CD4-positive, alpha-beta T cell treated with Interleukin-4 for 4 hours (primary cell): ENCODE measurements around the gene SERF2.
A peak's percentile ranks its signal among the peaks of the same experiment; 100 is the strongest.
"Not testable (repeated sequence)": the region's sequence is repeated elsewhere in the genome, so short reads cannot be mapped to it uniquely, and the experiment has no call there.

Experiments used
- DNase-seq: peaks from one replicate; pipeline ENCODE4 v3.0.0-alpha.2; 2020

Gene SERF2

DNA sequence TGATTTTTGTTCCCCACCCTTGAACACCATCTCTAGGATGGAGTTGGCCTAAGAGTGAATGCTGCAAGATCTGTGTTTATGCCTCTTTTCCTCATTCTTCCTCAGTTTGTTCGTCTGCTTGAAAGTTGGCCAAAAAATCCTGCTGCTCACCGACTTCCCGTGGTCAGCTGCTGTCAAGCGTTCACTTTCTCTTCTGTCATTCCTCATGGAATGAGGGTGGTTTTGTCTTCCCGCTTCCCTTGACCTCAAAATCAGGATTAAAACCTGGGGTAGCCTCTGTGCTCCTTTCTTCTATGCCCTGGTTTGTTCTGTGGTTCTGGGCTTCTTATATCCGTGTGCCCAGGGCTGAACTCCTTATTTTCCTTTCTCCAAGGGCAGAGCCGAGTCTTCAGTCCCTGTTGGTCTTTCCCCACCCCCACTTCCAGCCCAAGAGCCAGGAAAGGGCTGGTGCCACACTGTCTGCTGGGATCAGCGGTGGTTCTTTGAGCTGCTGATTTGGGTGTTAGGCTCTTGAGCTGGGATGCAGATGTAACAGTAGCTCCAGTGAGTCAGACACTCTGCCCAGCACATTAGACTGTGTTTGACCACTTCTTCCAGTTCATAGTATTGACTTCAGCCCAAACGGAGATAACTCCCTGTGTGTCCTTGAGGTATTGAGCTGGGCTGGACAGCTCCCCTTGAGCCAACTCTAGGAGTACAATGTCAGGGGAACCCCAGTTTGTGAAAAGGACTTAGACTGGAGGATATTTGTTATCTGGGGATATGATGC, 2.3 kb downstream of the SERF2 start:
- no peak for DNase-seq

DNA sequence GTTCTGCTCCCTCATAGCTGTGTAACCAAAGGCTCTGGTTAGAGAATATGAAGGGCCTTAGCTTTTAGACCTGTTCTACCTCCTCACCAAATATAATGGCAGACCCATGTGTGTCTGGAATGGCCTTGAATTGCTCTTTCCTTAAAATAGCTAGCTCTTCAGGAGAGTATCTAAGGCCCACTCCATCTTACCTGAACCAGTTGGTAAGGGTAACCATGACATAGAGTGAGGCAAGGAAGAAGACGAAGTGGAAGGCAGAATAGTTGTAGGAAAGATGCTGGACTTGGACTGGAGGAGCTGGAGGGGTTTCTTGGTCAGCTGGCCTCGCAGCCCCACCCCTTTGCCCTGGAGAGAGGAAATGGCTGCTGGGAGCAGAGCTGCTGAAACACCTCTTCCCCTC, 3.1 kb downstream of the SERF2 start:
- no peak for DNase-seq

- DNase-seq, result no peak
These were observed 3.9 kb downstream of the SERF2 start for GRCh38 chr15:43795997-43796396.

DNA sequence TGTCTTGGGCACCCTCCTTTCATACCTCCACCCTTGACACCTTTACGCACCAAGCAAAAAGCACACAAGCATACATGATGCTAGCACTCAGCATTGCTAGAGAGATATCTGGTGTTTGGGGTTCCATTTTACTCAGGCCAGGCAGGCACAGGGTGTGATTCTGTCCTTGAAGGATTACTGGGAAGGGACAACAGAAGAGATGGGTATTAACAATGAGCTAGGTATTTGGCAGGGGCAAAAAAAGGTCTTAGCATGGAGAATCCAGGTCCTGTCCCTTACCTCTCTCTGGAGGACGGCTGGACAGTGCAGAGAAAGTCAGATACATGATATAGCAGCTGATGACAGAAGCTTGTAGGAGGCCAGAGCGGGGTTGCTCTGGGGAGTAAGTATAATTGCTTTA, 4.4 kb downstream of the SERF2 start:
- DNase-seq, result no peak

- no peak for DNase-seq
These were observed 7.3 kb downstream of the SERF2 start for GRCh38 chr15:43799209-43799944.

GRCh38 chr15:43799945-43800285, 7.8 kb downstream of the SERF2 start, which contains the start of gene SERINC4:
TSS of gene SERINC4 (minus strand) at chr15:43800220. CDS start at chr15:43799986, 234 bp downstream.
- no peak for DNase-seq

GRCh38 chr15:43800286-43801141, 8.4 kb downstream of the SERF2 start, which contains the start of gene HYPK:
TSS of gene HYPK (plus strand) at chr15:43800599. CDS start at chr15:43800623, 24 bp downstream.
- peak; percentile 89 for DNase-seq

GRCh38 chr15:43802676-43803075, 10.6 kb downstream of the SERF2 start:
- not testable (repeated sequence) for DNase-seq

- no peak for DNase-seq
These were observed 16.4 kb downstream of the SERF2 start for GRCh38 chr15:43808435-43808950.

DNA sequence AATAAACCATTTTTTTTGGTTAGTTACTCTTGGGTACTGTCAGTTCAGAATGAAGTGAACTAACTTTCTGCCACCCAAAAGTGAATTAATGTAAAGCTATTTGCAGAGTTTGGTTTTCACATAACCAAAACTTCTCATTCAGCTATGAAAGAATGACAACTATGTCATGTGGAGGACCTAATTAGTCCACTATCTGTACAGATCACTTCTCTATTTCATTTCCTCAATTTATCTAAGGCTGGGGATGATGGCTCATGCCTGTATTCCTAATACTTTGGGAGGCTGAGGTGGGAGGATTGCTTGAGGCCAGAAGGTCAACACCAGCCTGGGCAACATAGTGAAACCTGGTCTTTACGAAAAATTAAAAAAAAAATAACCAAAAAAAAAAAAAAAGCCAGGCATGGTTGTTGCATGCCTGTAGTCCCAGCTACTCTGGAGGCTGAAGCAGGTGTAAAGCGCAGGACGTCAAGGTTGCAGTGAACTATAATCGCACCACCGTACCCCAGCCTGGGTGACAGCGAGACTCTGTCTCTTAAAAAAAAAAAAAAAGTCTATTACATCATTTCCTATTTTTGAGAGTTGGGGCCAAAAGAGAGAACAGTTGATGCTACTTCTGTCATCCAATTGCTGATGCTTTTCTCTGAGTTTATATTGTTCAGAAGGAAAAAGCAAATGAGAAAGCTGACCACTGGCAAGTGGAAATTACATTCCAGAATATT, 17.0 kb downstream of the SERF2 start:
- DNase-seq, result no peak

DNA sequence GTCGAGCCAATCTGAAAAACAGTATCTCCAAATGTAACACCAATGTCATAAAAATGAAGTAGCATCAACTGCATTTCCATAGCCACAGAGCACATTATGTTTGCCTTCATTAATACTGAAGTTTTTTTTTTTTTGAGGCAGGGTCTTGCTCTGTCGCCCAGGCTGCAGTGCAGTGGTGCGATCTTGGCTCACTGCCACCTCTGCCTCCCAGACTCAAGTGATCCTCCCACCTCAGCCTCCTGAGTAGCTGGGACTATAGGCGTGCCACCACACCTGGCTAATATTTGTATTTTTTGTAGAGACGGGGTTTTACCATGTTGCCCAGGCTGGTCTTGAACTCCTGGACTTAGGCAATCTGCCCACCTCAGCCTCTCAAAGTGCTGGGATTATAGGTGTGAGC, 22.9 kb downstream of the SERF2 start:
- not testable (repeated sequence) for DNase-seq

GRCh38 chr15:43821505-43821904, 29.4 kb downstream of the SERF2 start:
- DNase-seq, result no peak

GRCh38 chr15:43824302-43825246, 32.5 kb downstream of the SERF2 start, which contains the start of gene MFAP1:
TSS of gene MFAP1 (minus strand) at chr15:43824690. CDS start at chr15:43824569, 121 bp downstream.
- DNase-seq, result peak; percentile 94

- not testable (repeated sequence) for DNase-seq
These were observed 33.2 kb downstream of the SERF2 start for GRCh38 chr15:43825305-43825704.

DNA sequence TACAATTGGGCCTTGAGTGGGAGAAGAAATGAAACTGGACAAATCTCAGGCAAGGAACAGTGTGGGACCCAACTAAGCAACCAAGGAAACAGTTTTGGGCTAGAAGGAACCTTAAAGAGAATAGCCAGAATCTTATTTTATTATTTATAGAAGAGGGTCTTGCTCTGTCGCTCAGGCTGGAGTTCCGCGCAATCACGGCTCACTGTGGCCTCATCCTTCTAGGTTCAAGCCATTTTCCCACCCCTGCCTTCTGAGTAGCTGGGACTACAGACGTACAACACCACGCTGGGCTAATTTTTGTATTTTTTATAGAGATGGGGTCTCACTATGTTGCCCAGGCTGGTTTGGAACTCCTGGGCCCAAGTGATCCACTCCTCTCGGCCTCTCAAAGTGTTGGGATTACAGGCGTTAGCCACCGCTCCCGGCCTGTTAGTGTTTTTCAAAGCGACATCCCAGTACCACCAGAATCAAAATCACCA, 33.9 kb downstream of the SERF2 start:
- DNase-seq, result no peak

DNA sequence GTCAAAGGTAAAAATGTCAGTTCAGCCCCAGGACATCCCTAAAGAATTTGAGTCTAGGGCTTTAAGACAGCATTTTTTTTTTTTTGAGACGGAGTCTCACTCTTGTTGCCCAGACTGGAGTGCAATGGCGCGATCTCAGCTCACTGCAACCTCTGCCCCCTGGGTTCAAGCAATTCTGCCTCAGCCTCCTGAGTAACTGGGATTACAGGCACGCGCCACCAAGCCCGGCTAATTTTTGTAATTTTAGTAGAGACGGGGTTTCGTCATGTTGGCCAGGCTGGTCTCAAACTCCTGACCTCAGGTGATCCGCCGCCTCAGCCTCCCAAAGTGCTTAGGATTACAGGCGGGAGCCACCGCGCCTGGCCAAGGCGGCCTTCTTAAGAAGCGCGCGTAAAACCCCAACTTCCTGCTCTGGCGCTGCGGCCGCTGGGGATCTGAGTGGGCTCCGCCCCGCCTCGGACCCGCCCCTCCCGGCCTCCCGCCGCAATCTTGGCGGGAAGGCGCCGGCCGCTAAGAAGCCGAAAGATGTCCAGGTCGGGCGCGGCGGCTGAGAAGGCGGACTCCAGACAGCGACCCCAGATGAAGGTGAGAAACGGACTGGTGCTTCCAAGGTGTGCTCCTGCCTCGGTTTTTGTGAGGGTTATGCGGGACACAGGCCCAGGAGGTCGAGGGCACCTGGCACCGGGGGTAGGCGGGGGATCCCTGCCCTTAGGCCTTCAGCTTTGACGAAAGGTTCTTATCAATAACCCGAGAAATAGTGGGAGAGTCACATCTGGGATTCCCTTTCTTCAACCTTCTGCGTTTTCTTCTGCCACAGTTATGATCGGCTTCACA, 34.6 kb downstream of the SERF2 start, which contains the start of gene WDR76:
WDR76 (plus strand) TSS at position 495 of the 834 bp plus-strand sequence; CDS start at position 526, 31 bp downstream.
- peak; percentile 71 for DNase-seq

GRCh38 chr15:43828061-43828657, 36.0 kb downstream of the SERF2 start:
- DNase-seq, result peak; percentile 26

- not testable (repeated sequence) for DNase-seq
These were observed 37.9 kb downstream of the SERF2 start for GRCh38 chr15:43829951-43830540.
